Thymus (tissue), 11 donors: ENCODE measurements around the gene TP73. TPM values are rescaled to one million over a fixed set of nuclear protein-coding genes. Genes with fewer than 3 reads are reported as not detected.

ENCODE experiments used
- DNase-seq, 9 donors: peaks; one replicate each; pipeline ENCODE4 v3.0.0-alpha.2; 2013; ENCODE audit warnings: low spot score in 9 of 9, low read depth in 6 of 9, missing footprints in 1 of 9
- H3K27ac ChIP-seq, 2 donors: one replicate each; pipeline ENCODE4 v1.5.1; 2013; ENCODE audit warnings: control low read depth in 1 of 2, low read depth in 1 of 2, low read length in 1 of 2, mild to moderate bottlenecking in 1 of 2, moderate library complexity in 1 of 2
- H3K27me3 ChIP-seq, 2 donors: one replicate each; pipeline ENCODE4 v1.5.1; 2013; ENCODE audit warnings: low read length in 1 of 2; ENCODE audit not compliant: control insufficient read depth in 2 of 2, insufficient read depth in 1 of 2
- H3K36me3 ChIP-seq, 2 donors: one replicate each; pipeline ENCODE4 v1.5.1; 2013; ENCODE audit warnings: low read length in 1 of 2, mild to moderate bottlenecking in 1 of 2, moderate library complexity in 1 of 2; ENCODE audit not compliant: control insufficient read depth in 2 of 2, insufficient read depth in 2 of 2
- H3K4me1 ChIP-seq, 2 donors: one replicate each; pipeline ENCODE4 v1.5.1; 2013; ENCODE audit warnings: low read length in 2 of 2; ENCODE audit not compliant: control insufficient read depth in 2 of 2, insufficient read depth in 2 of 2
- H3K4me3 ChIP-seq, 2 donors: one replicate each; pipeline ENCODE4 v1.5.1; 2013; ENCODE audit warnings: low read length in 2 of 2, control low read depth in 1 of 2, mild to moderate bottlenecking in 1 of 2
- H3K9me3 ChIP-seq, 2 donors: one replicate each; pipeline ENCODE4 v1.5.1; 2013; ENCODE audit warnings: low read length in 1 of 2, mild to moderate bottlenecking in 1 of 2; ENCODE audit not compliant: control insufficient read depth in 2 of 2, insufficient read depth in 1 of 2
- WGBS: extraction: QIAGEN DNeasy Blood & Tissue Kit; methylation state at CpG from one replicate; pipeline ENCODE4 v1.1.7; 2013; 5-methylcytosine and 5-hydroxymethylcytosine counted together
- polyA plus RNA-seq: library from polyadenylated mRNA; stranded (reverse); fragments of 200-250 nt; gene quantifications from one replicate; pipeline ENCODE4 v1.2.3, GENCODE V29; 2013
- total RNA-seq: library from RNA; stranded (reverse); fragments of 120-200 nt; gene quantifications from one replicate; pipeline ENCODE4 v1.2.4, GENCODE V29; 2013
- donor health status: healthy.

TP73 gene
- total and polyA plus RNA-seq, 2 donors: 2.6 to 2.9 TPM

- peak overlapping the region in 1 of 2 donors; percentile 56 for H3K27ac ChIP-seq
- H3K36me3 ChIP-seq: no peaks in the 10 kb centered on the region
- DNase-seq: no peak
- 84% methylated on average over 21 of the region's 21 CpGs for WGBS
- no peak overlapping the region for H3K4me3 ChIP-seq
- no peaks in the 10 kb centered on the region for H3K9me3 ChIP-seq
- H3K27me3 ChIP-seq: peaks cover 5 to 43% of the 10 kb centered on the region in 2 donors
- H3K4me1 ChIP-seq: peaks cover 0 to 26% of the 10 kb centered on the region in 2 donors
Measured at GRCh38 chr1:3702990-3703728, 50.8 kb downstream of the TP73 start.

DNA sequence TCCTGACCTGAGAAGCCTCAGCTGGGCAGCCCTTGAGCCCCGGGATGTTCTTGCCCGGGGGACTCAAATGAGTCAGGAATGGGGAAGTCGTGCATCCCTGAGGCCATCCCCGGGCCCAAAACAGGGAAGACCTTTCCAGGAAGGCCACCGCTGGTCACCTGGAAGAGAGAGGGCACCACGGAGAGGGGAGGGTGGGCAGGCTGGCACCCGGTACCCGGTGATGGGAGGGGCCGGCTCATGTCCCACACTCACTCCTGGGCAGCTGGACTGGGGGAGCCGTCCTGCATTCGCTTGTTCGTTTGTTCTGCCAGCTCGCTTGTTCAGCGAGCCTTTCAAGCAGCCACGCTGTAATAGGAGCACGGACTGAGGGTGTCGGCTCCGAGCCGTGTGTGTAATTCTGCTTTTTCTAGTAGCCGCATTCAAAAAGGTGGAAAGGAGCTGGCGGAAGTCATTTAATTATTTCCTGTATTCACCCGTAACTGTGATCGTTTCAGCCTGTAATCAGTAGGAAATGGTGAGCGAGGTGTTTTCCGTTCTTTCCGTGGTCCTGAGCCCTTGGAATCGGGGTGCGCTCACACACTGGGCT lies 51.6 kb downstream of the TP73 start:
- H3K27ac ChIP-seq: peak overlapping the region in 1 of 2 donors; percentile 55
- WGBS: 40% methylated on average over 28 of the region's 28 CpGs

DNA sequence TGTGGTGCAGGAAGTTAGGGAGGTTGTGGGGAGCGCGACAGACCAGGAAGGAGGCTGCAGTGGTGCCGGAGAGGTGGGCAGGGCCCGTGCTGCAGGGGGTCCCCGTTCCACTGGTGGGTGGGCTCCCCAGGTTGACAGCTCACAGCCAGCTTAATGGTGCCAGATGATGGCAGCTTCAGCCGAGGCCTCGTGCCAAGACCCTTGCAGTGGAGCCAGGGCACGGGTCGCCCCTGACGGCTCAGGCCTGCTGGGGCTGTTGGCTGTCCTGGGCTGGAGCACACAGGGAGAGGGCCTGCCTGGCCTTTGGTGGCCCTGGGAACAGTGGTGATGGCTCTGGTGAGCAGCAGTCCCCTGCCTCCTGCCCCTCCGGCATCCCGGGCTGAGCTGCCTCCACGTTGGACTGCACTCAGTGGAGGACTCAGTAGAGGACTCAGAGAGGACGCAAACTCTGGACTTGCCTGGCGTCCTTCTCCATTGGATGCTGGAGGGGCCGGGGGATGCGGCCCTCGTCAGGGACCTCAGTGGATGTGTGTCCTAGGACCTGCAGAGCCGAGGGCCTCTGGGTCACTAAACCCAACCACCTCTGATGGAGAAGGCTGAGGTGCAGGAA lies 53.1 kb downstream of the TP73 start:
- Histone ChIP-seq H3K27me3 (peaks cover 9 to 51% of the 10 kb centered on the region in 2 donors), H3K4me3 (no peak overlapping the region), H3K9me3 (no peaks in the 10 kb centered on the region), H3K27ac (no peak overlapping the region), H3K4me1 (peaks cover 0 to 17% of the 10 kb centered on the region in 2 donors), H3K36me3 (no peaks in the 10 kb centered on the region)
- DNase-seq: no peak
- WGBS: 91% methylated on average over 19 of the region's 19 CpGs

More for the DNA sequence above, 51.6 kb downstream of the TP73 start:
- H3K36me3 ChIP-seq: no peaks in the 10 kb centered on the region
- no peaks in the 10 kb centered on the region for H3K9me3 ChIP-seq
- H3K4me3 ChIP-seq: no peak overlapping the region
- peaks cover 0 to 26% of the 10 kb centered on the region in 2 donors for H3K4me1 ChIP-seq
- DNase-seq: no peak
- peaks cover 9 to 48% of the 10 kb centered on the region in 2 donors for H3K27me3 ChIP-seq

- DNase-seq: no peak
- H3K4me1 ChIP-seq: peaks cover 0 to 17% of the 10 kb centered on the region in 2 donors
Measured at GRCh38 chr1:3706651-3707297, 54.5 kb downstream of the TP73 start.

DNA sequence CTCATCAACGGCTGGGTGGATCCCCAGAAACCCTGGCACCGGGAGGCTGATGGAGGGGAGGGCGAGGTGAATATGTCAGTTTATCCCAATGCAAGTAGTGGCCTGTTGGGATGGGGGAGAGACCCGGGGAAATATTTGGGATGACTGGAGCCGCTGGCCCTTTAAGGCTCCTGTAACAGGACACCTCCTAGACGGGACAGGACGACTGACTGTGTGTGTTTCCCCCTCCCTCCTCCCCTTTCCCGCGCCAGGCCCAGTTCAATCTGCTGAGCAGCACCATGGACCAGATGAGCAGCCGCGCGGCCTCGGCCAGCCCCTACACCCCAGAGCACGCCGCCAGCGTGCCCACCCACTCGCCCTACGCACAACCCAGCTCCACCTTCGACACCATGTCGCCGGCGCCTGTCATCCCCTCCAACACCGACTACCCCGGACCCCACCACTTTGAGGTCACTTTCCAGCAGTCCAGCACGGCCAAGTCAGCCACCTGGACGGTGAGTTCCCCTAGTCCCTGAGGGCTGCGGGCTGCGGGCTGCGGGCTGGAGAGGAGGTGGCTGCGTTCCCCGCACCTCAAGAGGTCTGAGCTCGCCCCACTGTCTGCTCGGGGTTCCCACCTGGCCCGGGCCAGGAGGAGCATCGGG lies 55.1 kb downstream of the TP73 start:
- peak overlapping the region in 1 of 2 donors; percentile 18 for H3K4me3 ChIP-seq
- peak in 1 of 9 donors; percentile 19 for DNase-seq
- no peaks in the 10 kb centered on the region for H3K9me3 ChIP-seq
- peaks cover 9 to 58% of the 10 kb centered on the region in 2 donors for H3K27me3 ChIP-seq
- H3K27ac ChIP-seq: no peak overlapping the region
- WGBS: 36% methylated on average over 35 of the region's 35 CpGs
- H3K4me1 ChIP-seq: peaks cover 0 to 19% of the 10 kb centered on the region in 2 donors
- no peaks in the 10 kb centered on the region for H3K36me3 ChIP-seq

More at GRCh38 chr1:3706651-3707297, 54.5 kb downstream of the TP73 start:
- 88% methylated on average over 26 of the region's 26 CpGs for WGBS
- Histone ChIP-seq H3K9me3 (no peaks in the 10 kb centered on the region), H3K4me3 (no peak overlapping the region), H3K27me3 (peaks cover 9 to 58% of the 10 kb centered on the region in 2 donors), H3K27ac (no peak overlapping the region), H3K36me3 (no peaks in the 10 kb centered on the region)

- peak overlapping the region in 1 of 2 donors; percentile 18 for H3K4me3 ChIP-seq
- WGBS: 69% methylated on average over 11 of the region's 11 CpGs
- H3K4me1 ChIP-seq: peaks cover 0 to 14% of the 10 kb centered on the region in 2 donors
- H3K27ac ChIP-seq: no peak overlapping the region
- H3K36me3 ChIP-seq: no peaks in the 10 kb centered on the region
- no peaks in the 10 kb centered on the region for H3K9me3 ChIP-seq
- DNase-seq: no peak
- peaks cover 9 to 58% of the 10 kb centered on the region in 2 donors for H3K27me3 ChIP-seq
Measured at GRCh38 chr1:3707939-3708328, 55.6 kb downstream of the TP73 start.

GRCh38 chr1:3708791-3709190 lies 56.5 kb downstream of the TP73 start:
- Histone ChIP-seq H3K27me3 (peaks cover 9 to 58% of the 10 kb centered on the region in 2 donors), H3K36me3 (no peaks in the 10 kb centered on the region), H3K4me3 (peak overlapping the region in 1 of 2 donors; percentile 18), H3K9me3 (no peaks in the 10 kb centered on the region), H3K27ac (no peak overlapping the region), H3K4me1 (peaks cover 0 to 9% of the 10 kb centered on the region in 2 donors)
- WGBS: 14% methylated on average over 19 of the region's 19 CpGs
- no peak for DNase-seq

GRCh38 chr1:3710251-3710650 lies 57.9 kb downstream of the TP73 start:
- H3K4me3 ChIP-seq: no peak overlapping the region
- H3K9me3 ChIP-seq: no peaks in the 10 kb centered on the region
- peaks cover 9 to 46% of the 10 kb centered on the region in 2 donors for H3K27me3 ChIP-seq
- peaks cover 0 to 2% of the 10 kb centered on the region in 2 donors for H3K4me1 ChIP-seq
- 92% methylated on average over 15 of the region's 15 CpGs for WGBS
- H3K36me3 ChIP-seq: no peaks in the 10 kb centered on the region
- no peak overlapping the region for H3K27ac ChIP-seq
- no peak for DNase-seq
